Left renal cortex interstitium (tissue), 4 donors: ENCODE data around the gene PHETA1. TPM values are rescaled to one million over a fixed set of nuclear protein-coding genes. Genes with fewer than 3 reads are reported as not detected.

ENCODE experiments used
- DNase-seq, 4 donors: peaks; one replicate each; pipeline ENCODE4 v3.0.0-alpha.2; 2013; ENCODE audit warnings: low read depth in 4 of 4, low spot score in 2 of 4, missing footprints in 1 of 4
- polyA plus RNA-seq, 4 donors: library from polyadenylated mRNA; unstranded; fragments of 120-200 nt; gene quantifications; one replicate each; pipeline ENCODE4 v1.2.1, GENCODE V29; 2013; ENCODE audit not compliant: insufficient read length in 4 of 4

The PHETA1 gene
- polyA plus RNA-seq, 4 donors: 11.9 to 17.0 (median 13.1) TPM

GRCh38 chr12:111330800-111331752 is 37.8 kb downstream of the PHETA1 start:
- no peak for DNase-seq

GRCh38 chr12:111328138-111328537 is 40.8 kb downstream of the PHETA1 start:
- no peak for DNase-seq

GRCh38 chr12:111327474-111327873 is 41.4 kb downstream of the PHETA1 start:
- no peak for DNase-seq

GRCh38 chr12:111322336-111323250 is 46.3 kb downstream of the PHETA1 start:
- DNase-seq: no peak

GRCh38 chr12:111321317-111321716 is 47.6 kb downstream of the PHETA1 start:
- DNase-seq: no peak

GRCh38 chr12:111320258-111321050 is 48.4 kb downstream of the PHETA1 start:
- no peak for DNase-seq

- no peak for DNase-seq
Observed at GRCh38 chr12:111319600-111320257, 49.2 kb downstream of the PHETA1 start.

GRCh38 chr12:111318450-111318849 is 50.4 kb downstream of the PHETA1 start:
- no peak for DNase-seq

GRCh38 chr12:111316671-111317070 is 52.2 kb downstream of the PHETA1 start:
- no peak for DNase-seq

- no peak for DNase-seq
Observed at GRCh38 chr12:111314953-111315539, 53.8 kb downstream of the PHETA1 start.

GRCh38 chr12:111313833-111314259 is 55.0 kb downstream of the PHETA1 start:
- DNase-seq: peak; percentile 27 to 46 (median 43)

- DNase-seq: no peak
Observed at GRCh38 chr12:111312708-111313107, 56.2 kb downstream of the PHETA1 start.

- no peak for DNase-seq
Observed at GRCh38 chr12:111312016-111312415, 56.9 kb downstream of the PHETA1 start.

- DNase-seq: no peak
Observed at GRCh38 chr12:111311011-111311410, 57.9 kb downstream of the PHETA1 start.

Other genes with a start within 250 kb of the PHETA1 start
- gene SH2B3, start 36.8 kb upstream of the PHETA1 start, polyA plus RNA-seq: 10 to 100 TPM; 16.6 to 19.3 (median 17.8) TPM
- 10 to 100 TPM; 46.7 to 99.7 (median 77.6) TPM for gene ATXN2, start 230.2 kb upstream of the PHETA1 start, polyA plus RNA-seq